HG02885 (cell line): ENCODE measurements around the gene KCNH5.

Experiments
- ATAC-seq: cut with Tn5 transposase; IDR thresholded peaks from one replicate; pipeline ENCODE4 v1.9.1; 2021; ENCODE audit warnings: mild to moderate bottlenecking; ENCODE audit not compliant: unreplicated experiment, poor library complexity

KCNH5 gene

GRCh38 chr14:62691647-62692489, 353.4 kb downstream of the KCNH5 start:
- no peak for ATAC-seq

GRCh38 chr14:62689733-62690132, 355.5 kb downstream of the KCNH5 start:
- no peak for ATAC-seq

GRCh38 chr14:62687818-62688217, 357.4 kb downstream of the KCNH5 start:
- ATAC-seq, result no peak

GRCh38 chr14:62684376-62684775, 360.9 kb downstream of the KCNH5 start:
- no peak for ATAC-seq

GRCh38 chr14:62682208-62682607, 363.1 kb downstream of the KCNH5 start:
- no peak for ATAC-seq

- ATAC-seq, result no peak
Observed at GRCh38 chr14:62674563-62675237, 370.6 kb downstream of the KCNH5 start.

GRCh38 chr14:62673014-62673755, 372.1 kb downstream of the KCNH5 start:
- ATAC-seq, result no peak

GRCh38 chr14:62670526-62670925, 374.7 kb downstream of the KCNH5 start:
- ATAC-seq, result no peak

- no peak for ATAC-seq
Observed at GRCh38 chr14:62667421-62667914, 377.8 kb downstream of the KCNH5 start.

GRCh38 chr14:62665286-62665685, 380.0 kb downstream of the KCNH5 start:
- no peak for ATAC-seq

- no peak for ATAC-seq
Observed at GRCh38 chr14:62663456-62663821, 381.8 kb downstream of the KCNH5 start.

GRCh38 chr14:62662811-62663455, 382.3 kb downstream of the KCNH5 start:
- ATAC-seq, result no peak

GRCh38 chr14:62661818-62662217, 383.4 kb downstream of the KCNH5 start:
- no peak for ATAC-seq

GRCh38 chr14:62658631-62659030, 386.6 kb downstream of the KCNH5 start:
- ATAC-seq, result no peak

- ATAC-seq, result no peak
Observed at GRCh38 chr14:62657376-62657775, 387.9 kb downstream of the KCNH5 start.

GRCh38 chr14:62655166-62655565, 390.1 kb downstream of the KCNH5 start:
- no peak for ATAC-seq

- ATAC-seq, result no peak
Observed at GRCh38 chr14:62654641-62655040, 390.6 kb downstream of the KCNH5 start.
